GM10266 (cell line): ENCODE data around the gene FAM114A1.

Source experiments
- DNase-seq: peaks from one replicate; pipeline ENCODE4 v3.0.0; 2012; ENCODE audit errors: extremely low spot score
- CTCF ChIP-seq: IDR thresholded peaks from 2 replicates; pipeline ENCODE4 v1.5.1; 2012; ENCODE audit warnings: mild to moderate bottlenecking, low read depth; ENCODE audit not compliant: control insufficient read depth, insufficient read depth; ENCODE audit errors: missing control alignments

The FAM114A1 gene

GRCh38 chr4:38829237-38829636 is 38.4 kb upstream of the FAM114A1 start:
- no peak for TF ChIP-seq CTCF
- no peak for DNase-seq

GRCh38 chr4:38831653-38832052 is 36.0 kb upstream of the FAM114A1 start:
- no peak for TF ChIP-seq CTCF
- no peak for DNase-seq

- no peak for TF ChIP-seq CTCF
- no peak for DNase-seq
Observed at GRCh38 chr4:38832206-38832605, 35.4 kb upstream of the FAM114A1 start.

GRCh38 chr4:38832624-38833528 is 34.7 kb upstream of the FAM114A1 start:
- TF ChIP-seq CTCF: no peak
- DNase-seq: no peak

- TF ChIP-seq CTCF: no peak
Observed at GRCh38 chr4:38834570-38834969, 33.0 kb upstream of the FAM114A1 start.

GRCh38 chr4:38837334-38837733 is 30.3 kb upstream of the FAM114A1 start:
- DNase-seq: no peak
- no peak for TF ChIP-seq CTCF

More at GRCh38 chr4:38834570-38834969, 33.0 kb upstream of the FAM114A1 start:
- no peak for DNase-seq

GRCh38 chr4:38837849-38838248 is 29.8 kb upstream of the FAM114A1 start:
- TF ChIP-seq CTCF: no peak
- no peak for DNase-seq
